Smooth muscle cell of the brain vasculature (primary cell): ENCODE measurements around the gene CACNG7.

Experiments
- DNase-seq: peaks from one replicate; pipeline ENCODE4 v3.0.0-alpha.2; 2012; ENCODE audit warnings: low read depth, low spot score

CACNG7 gene

GRCh38 chr19:53982001-53982451 is 72.9 kb downstream of the CACNG7 start:
- DNase-seq: no peak

GRCh38 chr19:53982611-53983010 is 73.5 kb downstream of the CACNG7 start:
- no peak for DNase-seq

GRCh38 chr19:53983457-53984289 is 74.6 kb downstream of the CACNG7 start:
- no peak for DNase-seq

- DNase-seq: no peak
Measured at GRCh38 chr19:53985863-53986262, 76.8 kb downstream of the CACNG7 start.

GRCh38 chr19:53988981-53989380 is 79.9 kb downstream of the CACNG7 start:
- DNase-seq: no peak

- no peak for DNase-seq
Measured at GRCh38 chr19:53989600-53990533, 80.8 kb downstream of the CACNG7 start.

GRCh38 chr19:53991224-53992113 is 82.4 kb downstream of the CACNG7 start, which contains the start of gene CACNG6:
Gene CACNG6, plus strand, starts transcription at chr19:53991637. Its CDS starts 1,241 bp downstream, at chr19:53992878.
- no peak for DNase-seq

GRCh38 chr19:53992211-53992610 is 83.1 kb downstream of the CACNG7 start:
- no peak for DNase-seq

GRCh38 chr19:53992815-53993214 is 83.7 kb downstream of the CACNG7 start:
- no peak for DNase-seq

- DNase-seq: no peak
Measured at GRCh38 chr19:53993448-53993847, 84.4 kb downstream of the CACNG7 start.
